Measurements from ENCODE around the gene BACH2. TPM values are rescaled to one million over a fixed set of nuclear protein-coding genes. Genes with fewer than 3 reads are reported as not detected.

BACH2 gene
- total RNA-seq, 1 donor = 3.6 TPM

GRCh38 chr6:89940225-89941027, 356.2 kb downstream of the BACH2 start:
- DNase-seq (ENCODE audit: insufficient read length, low spot score, missing footprints) = peak; percentile 91
- no peaks in the 10 kb centered on the region for H4K20me1 ChIP-seq (ENCODE audit: insufficient read depth, low read length)
- H3K4me2 ChIP-seq (ENCODE audit: insufficient read depth, low read length) = no peak overlapping the region
- no peak overlapping the region for H3K27ac ChIP-seq (ENCODE audit: low read depth, low read length)
- no peaks in the 10 kb centered on the region for H3K9me3 ChIP-seq (ENCODE audit: low read depth, low read length)
- no peaks in the 10 kb centered on the region for H3K4me1 ChIP-seq (ENCODE audit: insufficient read depth, low read length)
- peaks cover 8% of the 10 kb centered on the region for H3K27me3 ChIP-seq (ENCODE audit: insufficient read depth, low read length)
- H2AFZ ChIP-seq (ENCODE audit: low read length) = peak overlapping the region; percentile 69
- no peaks in the 10 kb centered on the region for H3K36me3 ChIP-seq (ENCODE audit: insufficient read depth, low read length)
- TF ChIP-seq, protein P1, sequence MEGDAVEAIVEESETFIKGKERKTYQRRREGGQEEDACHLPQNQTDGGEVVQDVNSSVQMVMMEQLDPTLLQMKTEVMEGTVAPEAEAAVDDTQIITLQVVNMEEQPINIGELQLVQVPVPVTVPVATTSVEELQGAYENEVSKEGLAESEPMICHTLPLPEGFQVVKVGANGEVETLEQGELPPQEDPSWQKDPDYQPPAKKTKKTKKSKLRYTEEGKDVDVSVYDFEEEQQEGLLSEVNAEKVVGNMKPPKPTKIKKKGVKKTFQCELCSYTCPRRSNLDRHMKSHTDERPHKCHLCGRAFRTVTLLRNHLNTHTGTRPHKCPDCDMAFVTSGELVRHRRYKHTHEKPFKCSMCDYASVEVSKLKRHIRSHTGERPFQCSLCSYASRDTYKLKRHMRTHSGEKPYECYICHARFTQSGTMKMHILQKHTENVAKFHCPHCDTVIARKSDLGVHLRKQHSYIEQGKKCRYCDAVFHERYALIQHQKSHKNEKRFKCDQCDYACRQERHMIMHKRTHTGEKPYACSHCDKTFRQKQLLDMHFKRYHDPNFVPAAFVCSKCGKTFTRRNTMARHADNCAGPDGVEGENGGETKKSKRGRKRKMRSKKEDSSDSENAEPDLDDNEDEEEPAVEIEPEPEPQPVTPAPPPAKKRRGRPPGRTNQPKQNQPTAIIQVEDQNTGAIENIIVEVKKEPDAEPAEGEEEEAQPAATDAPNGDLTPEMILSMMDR (IDR thresholded peaks at IDR 0.05; ENCODE audit: extremely low read depth, low read depth, low read length) = peak; percentile 83
- no peaks in the 10 kb centered on the region for H3K79me2 ChIP-seq (ENCODE audit: insufficient read depth, low read length)
- no peak overlapping the region for H3K4me3 ChIP-seq (ENCODE audit: insufficient read depth, low read length)

DNA sequence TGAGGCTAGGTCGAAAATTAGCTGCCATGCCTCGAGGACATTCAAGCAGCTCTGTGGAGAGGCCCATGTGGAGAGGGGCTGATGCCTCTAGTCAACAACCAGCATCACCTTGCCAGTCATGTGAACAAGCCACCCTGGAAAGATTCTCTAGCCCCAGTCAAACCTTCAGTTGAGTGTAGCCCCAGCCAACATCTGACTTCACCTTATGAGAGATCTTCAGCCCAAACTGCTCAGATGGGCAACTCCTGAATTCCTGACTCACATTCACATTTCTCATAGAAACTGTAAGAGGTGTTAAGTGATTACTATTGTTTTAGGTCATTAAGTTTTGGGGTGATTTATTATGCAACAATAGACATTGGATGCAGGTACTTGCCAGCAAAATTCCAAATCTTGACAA, 357.5 kb downstream of the BACH2 start:
- Histone ChIP-seq H3K4me3 (ENCODE audit: insufficient read depth, low read length) (no peak overlapping the region), H3K27ac (ENCODE audit: low read depth, low read length) (no peak overlapping the region), H3K36me3 (ENCODE audit: insufficient read depth, low read length) (no peaks in the 10 kb centered on the region), H3K79me2 (ENCODE audit: insufficient read depth, low read length) (no peaks in the 10 kb centered on the region), H4K20me1 (ENCODE audit: insufficient read depth, low read length) (no peaks in the 10 kb centered on the region), H3K4me2 (ENCODE audit: insufficient read depth, low read length) (no peak overlapping the region), H2AFZ (ENCODE audit: low read length) (no peak overlapping the region), H3K9me3 (ENCODE audit: low read depth, low read length) (no peaks in the 10 kb centered on the region), H3K4me1 (ENCODE audit: insufficient read depth, low read length) (no peaks in the 10 kb centered on the region), H3K27me3 (ENCODE audit: insufficient read depth, low read length) (peaks cover 8% of the 10 kb centered on the region)
- no peak for DNase-seq (ENCODE audit: insufficient read length, low spot score, missing footprints)
- TF ChIP-seq, protein P1 (IDR thresholded peaks at IDR 0.05; ENCODE audit: extremely low read depth, low read depth, low read length) = no peak

- TF ChIP-seq, protein P1 (IDR thresholded peaks at IDR 0.05; ENCODE audit: extremely low read depth, low read depth, low read length) = no peak
- DNase-seq (ENCODE audit: insufficient read length, low spot score, missing footprints) = no peak
- no peak overlapping the region for H3K4me2 ChIP-seq (ENCODE audit: insufficient read depth, low read length)
- H3K36me3 ChIP-seq (ENCODE audit: insufficient read depth, low read length) = no peaks in the 10 kb centered on the region
- H3K79me2 ChIP-seq (ENCODE audit: insufficient read depth, low read length) = no peaks in the 10 kb centered on the region
- H4K20me1 ChIP-seq (ENCODE audit: insufficient read depth, low read length) = no peaks in the 10 kb centered on the region
- no peaks in the 10 kb centered on the region for H3K4me1 ChIP-seq (ENCODE audit: insufficient read depth, low read length)
- no peaks in the 10 kb centered on the region for H3K9me3 ChIP-seq (ENCODE audit: low read depth, low read length)
- H2AFZ ChIP-seq (ENCODE audit: low read length) = no peak overlapping the region
- no peak overlapping the region for H3K27ac ChIP-seq (ENCODE audit: low read depth, low read length)
- H3K4me3 ChIP-seq (ENCODE audit: insufficient read depth, low read length) = no peak overlapping the region
- H3K27me3 ChIP-seq (ENCODE audit: insufficient read depth, low read length) = peaks cover 8% of the 10 kb centered on the region
Observed at GRCh38 chr6:89938014-89938413, 358.6 kb downstream of the BACH2 start.

DNA sequence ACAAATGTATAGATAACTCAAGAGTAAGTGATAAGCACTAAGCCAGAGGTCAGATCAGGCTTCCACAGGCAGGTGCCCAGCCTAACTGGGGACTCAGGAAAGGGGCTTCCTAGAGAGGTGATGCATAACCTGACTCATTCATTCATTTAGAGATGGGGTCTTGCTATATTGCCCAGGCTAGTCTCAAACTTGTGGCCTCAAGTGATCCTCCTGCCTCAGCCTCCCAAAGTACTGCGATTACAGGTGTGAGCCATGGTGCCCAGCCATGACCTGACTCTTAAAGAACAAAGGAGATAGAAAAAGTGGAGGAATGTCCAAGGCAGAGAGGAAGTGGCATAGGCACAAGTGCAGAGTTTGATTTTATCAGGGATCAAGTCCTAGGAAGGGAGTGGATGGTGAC, 360.5 kb downstream of the BACH2 start:
- no peak overlapping the region for H3K4me3 ChIP-seq (ENCODE audit: insufficient read depth, low read length)
- no peaks in the 10 kb centered on the region for H3K4me1 ChIP-seq (ENCODE audit: insufficient read depth, low read length)
- H3K27me3 ChIP-seq (ENCODE audit: insufficient read depth, low read length) = peaks cover 4% of the 10 kb centered on the region
- H4K20me1 ChIP-seq (ENCODE audit: insufficient read depth, low read length) = no peaks in the 10 kb centered on the region
- H3K27ac ChIP-seq (ENCODE audit: low read depth, low read length) = no peak overlapping the region
- H2AFZ ChIP-seq (ENCODE audit: low read length) = no peak overlapping the region
- TF ChIP-seq, protein P1 (IDR thresholded peaks at IDR 0.05; ENCODE audit: extremely low read depth, low read depth, low read length) = no peak
- no peak overlapping the region for H3K4me2 ChIP-seq (ENCODE audit: insufficient read depth, low read length)
- DNase-seq (ENCODE audit: insufficient read length, low spot score, missing footprints) = no peak
- H3K9me3 ChIP-seq (ENCODE audit: low read depth, low read length) = no peaks in the 10 kb centered on the region
- H3K79me2 ChIP-seq (ENCODE audit: insufficient read depth, low read length) = no peaks in the 10 kb centered on the region
- no peaks in the 10 kb centered on the region for H3K36me3 ChIP-seq (ENCODE audit: insufficient read depth, low read length)
